GM19468 (cell line): ENCODE measurements around the gene MAP3K9.

Experiments
- ATAC-seq: cut with Tn5 transposase; IDR thresholded peaks from one replicate; pipeline ENCODE4 v1.9.1; 2021; ENCODE audit warnings: mild to moderate bottlenecking, moderate library complexity, moderate number of reproducible peaks; ENCODE audit not compliant: unreplicated experiment; ENCODE audit errors: extremely low read depth

The MAP3K9 gene

GRCh38 chr14:70791971-70792370, 17.3 kb downstream of the MAP3K9 start:
- no peak for ATAC-seq

DNA sequence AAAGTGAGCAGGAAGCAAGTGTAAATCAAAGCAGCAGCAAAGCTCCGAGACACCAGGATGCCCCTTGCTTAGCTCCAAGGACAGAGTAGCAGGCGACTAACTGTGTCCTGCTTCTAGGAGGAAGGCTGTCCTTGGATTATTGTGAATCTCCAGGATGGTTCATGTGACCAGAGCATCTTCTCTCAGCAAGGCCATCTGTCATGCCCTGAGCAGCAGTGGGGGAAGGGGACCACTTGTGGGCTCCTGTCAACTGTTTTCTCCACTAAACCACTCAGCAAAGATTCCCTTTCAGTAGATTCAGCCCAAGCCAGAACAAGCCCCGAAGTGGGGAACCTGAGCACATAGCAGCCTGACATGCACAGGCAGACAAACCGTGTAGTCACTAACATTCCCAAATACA, 19.4 kb downstream of the MAP3K9 start:
- no peak for ATAC-seq

GRCh38 chr14:70789361-70789760, 20.0 kb downstream of the MAP3K9 start:
- no peak for ATAC-seq

DNA sequence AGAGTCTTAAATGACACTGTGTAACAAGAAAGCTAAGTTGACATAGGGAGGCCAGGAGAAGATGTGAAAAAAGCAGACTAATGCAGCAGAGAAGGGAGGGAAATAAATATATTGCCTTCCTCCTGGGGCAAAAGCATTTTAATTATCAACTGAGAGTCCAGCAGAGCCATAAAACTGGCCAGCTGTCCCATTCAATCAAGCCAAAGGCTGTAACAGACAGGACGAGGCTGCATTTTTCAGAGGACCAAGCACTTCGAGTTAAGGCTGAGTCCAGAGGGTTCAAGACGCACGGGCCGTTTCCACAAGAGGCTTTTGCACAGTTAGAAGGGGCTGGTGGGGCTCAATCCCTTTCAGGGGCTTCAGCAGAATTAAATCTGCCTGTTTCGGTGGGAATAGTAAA, 20.4 kb downstream of the MAP3K9 start:
- ATAC-seq = no peak

DNA sequence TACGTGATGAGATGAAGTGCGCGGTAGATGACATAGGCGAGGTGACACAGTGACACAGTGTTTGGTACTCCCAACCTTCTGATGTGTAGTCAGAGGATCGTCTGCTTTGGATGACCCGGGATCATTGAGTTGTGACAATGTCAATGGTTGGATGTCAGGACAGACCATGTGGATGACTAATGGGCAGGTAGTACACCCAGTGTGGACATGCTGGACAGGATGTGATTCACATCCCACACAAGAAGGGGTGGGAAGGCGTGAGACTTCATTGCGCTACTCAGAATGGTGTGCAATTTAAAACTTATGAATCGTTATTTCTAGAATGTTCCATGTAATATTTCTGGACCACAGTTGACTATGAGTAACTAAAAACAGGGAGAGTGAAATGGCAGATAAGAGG, 23.8 kb downstream of the MAP3K9 start:
- no peak for ATAC-seq

DNA sequence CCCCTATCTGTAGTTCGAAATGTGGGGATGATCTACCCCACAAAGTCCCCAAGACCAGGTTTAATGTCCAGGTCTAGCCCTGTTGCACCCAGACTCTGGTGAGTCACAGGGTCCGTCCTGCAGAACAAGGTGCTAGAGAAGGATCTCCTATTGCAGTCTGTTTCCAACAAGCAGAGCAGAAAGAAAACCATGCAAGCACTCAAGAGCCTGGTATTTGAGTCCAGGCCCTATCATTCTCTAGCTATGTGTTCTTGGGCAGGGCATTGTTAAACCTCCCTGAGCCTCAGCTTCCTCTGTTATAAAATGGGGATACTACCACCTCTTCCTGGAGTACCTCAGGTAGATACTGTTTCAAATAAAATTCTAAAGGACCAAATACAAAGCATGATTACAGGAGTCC, 24.4 kb downstream of the MAP3K9 start:
- ATAC-seq = no peak

GRCh38 chr14:70782361-70782760, 27.0 kb downstream of the MAP3K9 start:
- no peak for ATAC-seq

GRCh38 chr14:70780396-70781075, 28.8 kb downstream of the MAP3K9 start:
- ATAC-seq = peak; percentile 94

DNA sequence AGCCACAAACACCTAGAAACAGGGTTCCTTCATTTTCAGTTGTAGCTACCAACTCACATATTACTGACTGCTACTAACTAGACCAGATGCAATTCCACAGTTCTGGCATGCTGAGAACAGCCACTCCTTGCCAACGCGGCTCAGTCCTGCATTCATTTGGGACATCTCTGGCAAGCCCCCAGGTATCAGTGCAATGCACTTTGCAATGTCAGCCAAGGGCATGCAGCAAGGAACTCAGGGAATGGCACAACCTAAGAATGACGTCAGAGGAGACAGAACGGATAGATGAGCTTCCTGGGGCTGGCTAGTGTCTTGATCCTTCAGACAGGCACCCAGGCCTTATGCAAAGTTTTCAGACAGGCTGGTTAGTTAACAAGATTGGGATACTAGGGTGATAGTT, 29.6 kb downstream of the MAP3K9 start:
- ATAC-seq = no peak

- ATAC-seq = no peak
Measured at GRCh38 chr14:70776197-70776596, 33.1 kb downstream of the MAP3K9 start.

DNA sequence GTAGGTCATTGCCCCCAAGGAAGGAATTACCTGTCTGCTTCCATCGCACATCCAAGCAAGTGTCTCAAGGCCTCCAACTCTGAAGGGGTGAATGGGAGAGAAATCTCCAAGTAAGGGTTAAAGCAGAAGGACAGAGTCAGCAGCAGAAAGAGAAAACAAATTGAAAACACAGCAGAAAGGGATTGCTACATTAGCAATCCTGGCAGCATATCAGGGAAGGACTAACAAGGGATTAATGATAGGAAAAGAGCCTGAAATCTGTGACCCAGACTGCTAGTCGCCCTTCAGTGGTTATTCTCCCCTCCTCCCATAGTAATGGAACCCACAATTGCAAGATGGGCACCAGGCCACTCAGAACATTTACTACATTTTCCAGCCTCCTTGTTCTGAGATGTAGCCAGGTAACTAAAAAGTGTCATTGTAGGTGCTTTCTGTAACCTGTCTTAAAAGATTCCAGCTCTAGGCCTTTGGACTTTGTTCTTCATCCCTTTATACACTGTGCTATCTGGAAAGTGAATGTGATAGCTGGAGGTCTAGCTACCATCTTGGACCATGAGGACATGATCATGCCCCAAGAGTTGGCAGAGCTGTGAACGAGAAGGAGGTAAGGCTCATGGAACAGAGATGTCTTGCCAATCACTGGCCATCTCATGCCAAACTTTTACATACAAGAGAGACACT, 36.0 kb downstream of the MAP3K9 start:
- ATAC-seq = no peak

- no peak for ATAC-seq
Measured at GRCh38 chr14:70771781-70772212, 37.5 kb downstream of the MAP3K9 start.

- no peak for ATAC-seq
Measured at GRCh38 chr14:70770490-70770889, 38.8 kb downstream of the MAP3K9 start.

- no peak for ATAC-seq
Measured at GRCh38 chr14:70759398-70759797, 49.9 kb downstream of the MAP3K9 start.

- ATAC-seq = no peak
Measured at GRCh38 chr14:70755655-70756054, 53.7 kb downstream of the MAP3K9 start.

GRCh38 chr14:70754991-70755390, 54.3 kb downstream of the MAP3K9 start:
- no peak for ATAC-seq

DNA sequence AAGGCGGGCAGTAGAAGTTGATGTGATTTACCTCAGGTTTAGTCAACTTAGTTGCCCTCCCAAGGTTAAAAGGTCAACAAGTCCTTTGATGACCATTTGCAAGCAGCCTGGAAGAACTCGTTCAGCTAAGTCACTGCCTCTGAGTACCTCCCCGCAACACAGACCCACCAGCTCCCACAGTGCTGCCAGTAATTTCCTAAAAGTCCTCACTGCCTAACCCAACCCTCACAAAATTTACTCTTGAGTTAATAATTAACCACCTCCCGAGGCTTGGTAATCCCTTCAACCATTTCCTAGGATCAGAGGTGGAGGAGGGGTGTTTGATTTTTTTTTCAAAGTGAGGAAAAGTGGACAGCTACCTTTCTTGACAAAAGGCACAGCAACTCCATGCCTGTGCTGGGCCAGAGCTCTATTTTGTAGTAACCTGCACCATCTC, 55.8 kb downstream of the MAP3K9 start:
- no peak for ATAC-seq

GRCh38 chr14:70748422-70748821, 60.9 kb downstream of the MAP3K9 start:
- ATAC-seq = no peak

DNA sequence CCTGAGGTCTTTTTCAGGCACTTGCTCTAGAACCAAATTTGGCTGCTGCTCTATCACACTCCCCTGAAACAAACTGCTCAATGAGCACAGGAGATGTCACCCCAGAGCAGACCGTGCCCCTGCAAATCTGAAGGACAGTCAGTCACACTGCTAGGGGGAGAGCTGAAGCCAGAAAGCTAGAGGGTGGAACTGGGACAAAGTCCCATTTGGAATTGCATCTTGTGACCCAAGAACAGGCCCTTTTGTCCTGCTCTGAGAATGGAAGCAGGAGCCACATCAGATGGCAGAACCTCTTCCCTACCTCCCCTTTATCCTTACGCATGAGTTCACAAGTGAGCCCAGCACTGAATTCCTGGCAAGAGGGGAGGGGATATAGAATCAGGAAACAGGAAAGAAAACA, 64.7 kb downstream of the MAP3K9 start:
- ATAC-seq = no peak

- no peak for ATAC-seq
Measured at GRCh38 chr14:70742316-70742715, 67.0 kb downstream of the MAP3K9 start.

DNA sequence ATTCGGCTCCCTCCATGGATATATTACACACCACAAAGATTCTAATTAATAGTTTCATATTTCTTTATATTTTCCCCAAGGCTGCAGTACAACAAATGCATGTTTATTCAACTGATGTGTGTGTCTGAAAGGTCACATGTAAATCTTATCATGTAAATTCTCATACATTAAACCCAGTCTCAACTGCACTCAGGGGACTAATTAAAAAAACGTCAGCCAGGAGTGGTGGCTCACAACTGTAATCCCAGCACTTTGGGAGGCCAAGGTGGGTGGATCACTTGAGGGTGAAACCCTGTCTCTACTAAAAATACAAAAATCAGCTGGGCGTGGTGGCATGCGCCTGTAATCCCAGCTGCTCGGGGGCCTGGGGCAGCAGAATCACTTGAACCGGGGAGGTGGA, 67.8 kb downstream of the MAP3K9 start:
- ATAC-seq = no peak

- ATAC-seq = no peak
Measured at GRCh38 chr14:70735043-70735442, 74.3 kb downstream of the MAP3K9 start.
